WTC11 (cell line): ENCODE data around the gene TST. TPM values are rescaled to one million over a fixed set of nuclear protein-coding genes. Genes with fewer than 3 reads are reported as not detected.

Experiments
- ATAC-seq: fragments of 200-7000 bp; cut with Tn5 transposase; 2 replicates; pipeline ENCODE4 v1.10.0; 2021; ENCODE audit warnings: mild to moderate bottlenecking, moderate library complexity
- CTCF ChIA-PET: fragments of 300-600 bp; sonication (Branson Sonifier 250); formaldehyde crosslinking; loops from one replicate; lab custom pipeline; 2021; ENCODE audit warnings: antibody characterized with exemption; lab: Charles Lee
- POLR2A ChIA-PET: fragments of 350-600 bp; sonication (Branson Sonifier 250); formaldehyde crosslinking; loops from one replicate; lab custom pipeline; 2021; ENCODE audit warnings: antibody characterized with exemption; lab: Charles Lee
- DNase-seq: peaks from one replicate; pipeline ENCODE4 v3.0.0; 2021; ENCODE audit warnings: low spot score
- H3K27ac Mint-ChIP-seq: 2 replicates; pipeline ENCODE4 v1.8.0; 2021; ENCODE audit warnings: mixed read lengths
- H3K27me3 Mint-ChIP-seq: 2 replicates; pipeline ENCODE4 v1.8.0; 2021; ENCODE audit warnings: low read depth, mild to moderate bottlenecking, moderate library complexity, mixed read lengths
- H3K36me3 Mint-ChIP-seq: 2 replicates; pipeline ENCODE4 v1.8.0; 2021; ENCODE audit warnings: mixed read lengths
- H3K4me1 Mint-ChIP-seq: 2 replicates; pipeline ENCODE4 v1.8.0; 2022; ENCODE audit warnings: mixed read lengths
- H3K4me3 Mint-ChIP-seq: 2 replicates; pipeline ENCODE4 v1.8.0; 2021; ENCODE audit warnings: mild to moderate bottlenecking, moderate library complexity, mixed read lengths
- H3K9me3 Mint-ChIP-seq: 2 replicates; pipeline ENCODE4 v1.8.0; 2021; ENCODE audit warnings: mixed read lengths
- ATF2 ChIP-seq: sonication (generic); formaldehyde crosslinking; IDR thresholded peaks from 2 replicates; pipeline ENCODE4 v1.8.1; 2022; ENCODE audit warnings: low read depth, missing genetic modification reagents, borderline replicate concordance
- ATF3 ChIP-seq: sonication (generic); formaldehyde crosslinking; conservative IDR thresholded peaks from 2 replicates; pipeline ENCODE4 v1.8.1; 2022; ENCODE audit warnings: mild to moderate bottlenecking, missing genetic modification reagents
- CREB1 ChIP-seq: sonication (generic); formaldehyde crosslinking; IDR thresholded peaks from 2 replicates; pipeline ENCODE4 v1.8.0; 2023; ENCODE audit warnings: mild to moderate bottlenecking, missing genetic modification reagents
- E2F1 ChIP-seq: sonication (generic); formaldehyde crosslinking; IDR thresholded peaks from 2 replicates; pipeline ENCODE4 v1.8.0; 2022; ENCODE audit warnings: mild to moderate bottlenecking, missing genetic modification reagents
- FOXJ3 ChIP-seq: sonication (generic); formaldehyde crosslinking; IDR thresholded peaks from 2 replicates; pipeline ENCODE4 v1.9.0; 2021; ENCODE audit warnings: missing genetic modification reagents, mild to moderate bottlenecking, borderline replicate concordance
- FOXP1 ChIP-seq: sonication (generic); formaldehyde crosslinking; IDR thresholded peaks from 2 replicates; pipeline ENCODE4 v1.8.0; 2022; ENCODE audit warnings: missing genetic modification reagents, mild to moderate bottlenecking, moderate library complexity, borderline replicate concordance
- GABPB1 ChIP-seq: sonication (generic); formaldehyde crosslinking; IDR thresholded peaks from 2 replicates; pipeline ENCODE4 v1.8.1; 2023; ENCODE audit warnings: mild to moderate bottlenecking, missing genetic modification reagents
- HMGXB4 ChIP-seq: sonication (generic); formaldehyde crosslinking; IDR thresholded peaks from 2 replicates; pipeline ENCODE4 v1.8.1; 2023; ENCODE audit warnings: mild to moderate bottlenecking, moderate library complexity, missing genetic modification reagents
- KAT7 ChIP-seq: sonication (generic); formaldehyde crosslinking; IDR thresholded peaks from 2 replicates; pipeline ENCODE4 v1.8.1; 2023; ENCODE audit warnings: missing genetic modification reagents, mild to moderate bottlenecking, borderline replicate concordance
- PRRX2 ChIP-seq: fragments of 250-450 bp; sonication (Bioruptor Pico); IDR thresholded peaks from 2 replicates; pipeline ENCODE4 v1.8.0; 2021; ENCODE audit warnings: mild to moderate bottlenecking
- RORB ChIP-seq: fragments of 250-450 bp; sonication (Bioruptor Pico); IDR thresholded peaks from 2 replicates; pipeline ENCODE4 v1.9.0; 2021; ENCODE audit warnings: mild to moderate bottlenecking
- SP1 ChIP-seq: sonication (generic); formaldehyde crosslinking; conservative IDR thresholded peaks from 2 replicates; pipeline ENCODE4 v1.8.1; 2022; ENCODE audit warnings: missing genetic modification reagents
- TCF7 ChIP-seq: sonication (generic); formaldehyde crosslinking; IDR thresholded peaks from 2 replicates; pipeline ENCODE4 v1.8.0; 2022; ENCODE audit warnings: mild to moderate bottlenecking, low read depth, missing genetic modification reagents, moderate library complexity
- TEAD1 ChIP-seq: sonication (generic); formaldehyde crosslinking; IDR thresholded peaks from 2 replicates; pipeline ENCODE4 v1.8.0; 2022; ENCODE audit warnings: mild to moderate bottlenecking, missing genetic modification reagents
- TEAD4 ChIP-seq: sonication (generic); formaldehyde crosslinking; IDR thresholded peaks from 2 replicates; pipeline ENCODE4 v1.8.0; 2022; ENCODE audit warnings: mild to moderate bottlenecking, missing genetic modification reagents
- TP53 ChIP-seq: sonication (generic); formaldehyde crosslinking; IDR thresholded peaks from 2 replicates; pipeline ENCODE4 v1.8.1; 2023; ENCODE audit warnings: mild to moderate bottlenecking, missing genetic modification reagents
- ZBTB21 ChIP-seq: sonication (generic); formaldehyde crosslinking; IDR thresholded peaks from 2 replicates; pipeline ENCODE4 v1.8.1; 2023; ENCODE audit warnings: mild to moderate bottlenecking, missing genetic modification reagents, borderline replicate concordance
- ZNF121 ChIP-seq: sonication (generic); formaldehyde crosslinking; IDR thresholded peaks from 2 replicates; pipeline ENCODE4 v1.8.0; 2023; ENCODE audit warnings: missing genetic modification reagents
- ZNF138 ChIP-seq: sonication (generic); formaldehyde crosslinking; conservative IDR thresholded peaks from 2 replicates; pipeline ENCODE4 v1.8.1; 2022; ENCODE audit warnings: mild to moderate bottlenecking, moderate library complexity, missing genetic modification reagents
- ZNF317 ChIP-seq: sonication (generic); formaldehyde crosslinking; IDR thresholded peaks from 2 replicates; pipeline ENCODE4 v1.8.1; 2023; ENCODE audit warnings: low read depth, mild to moderate bottlenecking, moderate library complexity, missing genetic modification reagents, borderline replicate concordance
- ZNF396 ChIP-seq: fragments of 250-450 bp; sonication (Bioruptor Pico); IDR thresholded peaks from 2 replicates; pipeline ENCODE4 v1.8.0; 2021; ENCODE audit warnings: mild to moderate bottlenecking, moderate library complexity, borderline replicate concordance
- total RNA-seq: library from RNA; stranded (reverse); gene quantifications from 3 replicates; pipeline ENCODE4 v1.2.3, GENCODE V29; 2021
- TF ChIP-seq, protein P1 (sequence below): sonication (generic); formaldehyde crosslinking; IDR thresholded peaks from 2 replicates; pipeline ENCODE4 v1.8.1; 2022; ENCODE audit warnings: mild to moderate bottlenecking, moderate library complexity, missing genetic modification reagents
- TF ChIP-seq, protein P2 (sequence below): sonication (generic); formaldehyde crosslinking; IDR thresholded peaks from 2 replicates; pipeline ENCODE4 v1.8.0; 2022; ENCODE audit warnings: mild to moderate bottlenecking, missing genetic modification reagents
- TF ChIP-seq, protein P3 (sequence below): sonication (generic); formaldehyde crosslinking; IDR thresholded peaks from 2 replicates; pipeline ENCODE4 v1.8.1; 2023; ENCODE audit warnings: mild to moderate bottlenecking, missing genetic modification reagents, borderline replicate concordance
- TF ChIP-seq, protein P4 (sequence below): sonication (generic); formaldehyde crosslinking; conservative IDR thresholded peaks from 2 replicates; pipeline ENCODE4 v1.8.1; 2023; ENCODE audit warnings: mild to moderate bottlenecking, low read depth, missing genetic modification reagents, moderate library complexity

The TST gene
- total RNA-seq, 1 experiment from 2014 or later, result 24.4 TPM

DNA sequence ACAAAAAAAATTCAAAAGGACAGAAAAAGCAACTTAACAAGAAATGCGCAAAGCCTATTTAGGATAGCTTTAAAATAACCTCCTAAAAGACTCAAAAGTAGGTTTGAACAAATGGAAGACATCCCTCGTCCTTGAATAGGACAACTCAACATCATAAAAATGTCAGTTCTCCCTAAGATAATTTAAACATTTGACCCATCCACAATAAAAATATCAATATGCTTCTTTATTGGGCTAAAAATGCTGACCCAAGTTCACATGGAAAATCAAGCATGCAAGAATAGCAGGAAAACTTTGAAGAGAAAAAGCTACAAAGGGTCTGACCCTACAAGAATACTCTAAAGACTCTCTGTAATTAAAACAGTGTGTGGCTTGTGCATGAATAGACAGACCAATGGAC is 20.2 kb upstream of the TST start:
- H3K27me3 Mint-ChIP-seq, result peaks cover 16% of the 10 kb centered on the region
- H3K36me3 Mint-ChIP-seq, result no peaks in the 10 kb centered on the region
- ATAC-seq, result no peak
- ChIA-PET POLR2A (no interaction called here), CTCF (no interaction called here)
- DNase-seq, result no peak
- no peak overlapping the region for H3K4me3 Mint-ChIP-seq
- TF ChIP-seq TEAD1 (CRISPR knock-in tag) (no peak), TP53 (CRISPR knock-in tag) (no peak), TEAD4 (CRISPR knock-in tag) (no peak), ZNF121 (CRISPR knock-in tag) (no peak), FOXJ3 (CRISPR knock-in tag) (no peak), ZNF317 (no peak), ZNF138 (no peak), KAT7 (no peak), ATF3 (no peak), SP1 (no peak), RORB (CRISPR knock-in tag) (no peak), ATF2 (CRISPR knock-in tag) (no peak)
- TF ChIP-seq, protein P1, sequence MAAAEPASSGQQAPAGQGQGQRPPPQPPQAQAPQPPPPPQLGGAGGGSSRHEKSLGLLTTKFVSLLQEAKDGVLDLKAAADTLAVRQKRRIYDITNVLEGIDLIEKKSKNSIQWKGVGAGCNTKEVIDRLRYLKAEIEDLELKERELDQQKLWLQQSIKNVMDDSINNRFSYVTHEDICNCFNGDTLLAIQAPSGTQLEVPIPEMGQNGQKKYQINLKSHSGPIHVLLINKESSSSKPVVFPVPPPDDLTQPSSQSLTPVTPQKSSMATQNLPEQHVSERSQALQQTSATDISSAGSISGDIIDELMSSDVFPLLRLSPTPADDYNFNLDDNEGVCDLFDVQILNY (CRISPR knock-in tag), result no peak
- TF ChIP-seq, protein P2, sequence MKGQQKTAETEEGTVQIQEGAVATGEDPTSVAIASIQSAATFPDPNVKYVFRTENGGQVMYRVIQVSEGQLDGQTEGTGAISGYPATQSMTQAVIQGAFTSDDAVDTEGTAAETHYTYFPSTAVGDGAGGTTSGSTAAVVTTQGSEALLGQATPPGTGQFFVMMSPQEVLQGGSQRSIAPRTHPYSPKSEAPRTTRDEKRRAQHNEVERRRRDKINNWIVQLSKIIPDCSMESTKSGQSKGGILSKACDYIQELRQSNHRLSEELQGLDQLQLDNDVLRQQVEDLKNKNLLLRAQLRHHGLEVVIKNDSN (CRISPR knock-in tag), result no peak
- H3K27ac Mint-ChIP-seq, result no peak overlapping the region
- no peaks in the 10 kb centered on the region for H3K9me3 Mint-ChIP-seq
- peaks cover 13% of the 10 kb centered on the region for H3K4me1 Mint-ChIP-seq

GRCh38 chr22:37037669-37038068 is 18.4 kb upstream of the TST start:
- H3K9me3 Mint-ChIP-seq, result no peaks in the 10 kb centered on the region
- H3K27me3 Mint-ChIP-seq, result peaks cover 11% of the 10 kb centered on the region
- POLR2A ChIA-PET, result no interaction called here
- DNase-seq (no peak), ATAC-seq (peak; percentile 53)
- no peak overlapping the region for H3K27ac Mint-ChIP-seq
- H3K4me1 Mint-ChIP-seq, result peaks cover 20% of the 10 kb centered on the region
- H3K4me3 Mint-ChIP-seq, result no peak overlapping the region
- no peaks in the 10 kb centered on the region for H3K36me3 Mint-ChIP-seq
- CTCF ChIA-PET, result interaction anchor here (0.6 to 2.5 kb wide), 5 partner anchors 9 to 108 kb away, joined by 3 to 9 read pairs (median 3); partner anchors contain the start of gene KCTD17
- TF ChIP-seq PRRX2 (CRISPR knock-in tag) (no peak), E2F1 (CRISPR knock-in tag) (no peak), CREB1 (no peak), TCF7 (CRISPR knock-in tag) (no peak), GABPB1 (no peak), ZNF396 (CRISPR knock-in tag) (no peak), HMGXB4 (CRISPR knock-in tag) (no peak), ZBTB21 (CRISPR knock-in tag) (no peak), FOXP1 (CRISPR knock-in tag) (no peak)
- TF ChIP-seq, protein P3, sequence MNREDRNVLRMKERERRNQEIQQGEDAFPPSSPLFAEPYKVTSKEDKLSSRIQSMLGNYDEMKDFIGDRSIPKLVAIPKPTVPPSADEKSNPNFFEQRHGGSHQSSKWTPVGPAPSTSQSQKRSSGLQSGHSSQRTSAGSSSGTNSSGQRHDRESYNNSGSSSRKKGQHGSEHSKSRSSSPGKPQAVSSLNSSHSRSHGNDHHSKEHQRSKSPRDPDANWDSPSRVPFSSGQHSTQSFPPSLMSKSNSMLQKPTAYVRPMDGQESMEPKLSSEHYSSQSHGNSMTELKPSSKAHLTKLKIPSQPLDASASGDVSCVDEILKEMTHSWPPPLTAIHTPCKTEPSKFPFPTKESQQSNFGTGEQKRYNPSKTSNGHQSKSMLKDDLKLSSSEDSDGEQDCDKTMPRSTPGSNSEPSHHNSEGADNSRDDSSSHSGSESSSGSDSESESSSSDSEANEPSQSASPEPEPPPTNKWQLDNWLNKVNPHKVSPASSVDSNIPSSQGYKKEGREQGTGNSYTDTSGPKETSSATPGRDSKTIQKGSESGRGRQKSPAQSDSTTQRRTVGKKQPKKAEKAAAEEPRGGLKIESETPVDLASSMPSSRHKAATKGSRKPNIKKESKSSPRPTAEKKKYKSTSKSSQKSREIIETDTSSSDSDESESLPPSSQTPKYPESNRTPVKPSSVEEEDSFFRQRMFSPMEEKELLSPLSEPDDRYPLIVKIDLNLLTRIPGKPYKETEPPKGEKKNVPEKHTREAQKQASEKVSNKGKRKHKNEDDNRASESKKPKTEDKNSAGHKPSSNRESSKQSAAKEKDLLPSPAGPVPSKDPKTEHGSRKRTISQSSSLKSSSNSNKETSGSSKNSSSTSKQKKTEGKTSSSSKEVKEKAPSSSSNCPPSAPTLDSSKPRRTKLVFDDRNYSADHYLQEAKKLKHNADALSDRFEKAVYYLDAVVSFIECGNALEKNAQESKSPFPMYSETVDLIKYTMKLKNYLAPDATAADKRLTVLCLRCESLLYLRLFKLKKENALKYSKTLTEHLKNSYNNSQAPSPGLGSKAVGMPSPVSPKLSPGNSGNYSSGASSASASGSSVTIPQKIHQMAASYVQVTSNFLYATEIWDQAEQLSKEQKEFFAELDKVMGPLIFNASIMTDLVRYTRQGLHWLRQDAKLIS (CRISPR knock-in tag), result no peak
- TF ChIP-seq, protein P4, sequence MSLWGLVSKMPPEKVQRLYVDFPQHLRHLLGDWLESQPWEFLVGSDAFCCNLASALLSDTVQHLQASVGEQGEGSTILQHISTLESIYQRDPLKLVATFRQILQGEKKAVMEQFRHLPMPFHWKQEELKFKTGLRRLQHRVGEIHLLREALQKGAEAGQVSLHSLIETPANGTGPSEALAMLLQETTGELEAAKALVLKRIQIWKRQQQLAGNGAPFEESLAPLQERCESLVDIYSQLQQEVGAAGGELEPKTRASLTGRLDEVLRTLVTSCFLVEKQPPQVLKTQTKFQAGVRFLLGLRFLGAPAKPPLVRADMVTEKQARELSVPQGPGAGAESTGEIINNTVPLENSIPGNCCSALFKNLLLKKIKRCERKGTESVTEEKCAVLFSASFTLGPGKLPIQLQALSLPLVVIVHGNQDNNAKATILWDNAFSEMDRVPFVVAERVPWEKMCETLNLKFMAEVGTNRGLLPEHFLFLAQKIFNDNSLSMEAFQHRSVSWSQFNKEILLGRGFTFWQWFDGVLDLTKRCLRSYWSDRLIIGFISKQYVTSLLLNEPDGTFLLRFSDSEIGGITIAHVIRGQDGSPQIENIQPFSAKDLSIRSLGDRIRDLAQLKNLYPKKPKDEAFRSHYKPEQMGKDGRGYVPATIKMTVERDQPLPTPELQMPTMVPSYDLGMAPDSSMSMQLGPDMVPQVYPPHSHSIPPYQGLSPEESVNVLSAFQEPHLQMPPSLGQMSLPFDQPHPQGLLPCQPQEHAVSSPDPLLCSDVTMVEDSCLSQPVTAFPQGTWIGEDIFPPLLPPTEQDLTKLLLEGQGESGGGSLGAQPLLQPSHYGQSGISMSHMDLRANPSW (CRISPR knock-in tag), result no peak
